ENCODE measurements around the gene PDE4DIP.
"Not testable (repeated sequence)": the region's sequence is repeated elsewhere in the genome, so short reads cannot be mapped to it uniquely, and the experiment has no call there.

PDE4DIP gene

DNA sequence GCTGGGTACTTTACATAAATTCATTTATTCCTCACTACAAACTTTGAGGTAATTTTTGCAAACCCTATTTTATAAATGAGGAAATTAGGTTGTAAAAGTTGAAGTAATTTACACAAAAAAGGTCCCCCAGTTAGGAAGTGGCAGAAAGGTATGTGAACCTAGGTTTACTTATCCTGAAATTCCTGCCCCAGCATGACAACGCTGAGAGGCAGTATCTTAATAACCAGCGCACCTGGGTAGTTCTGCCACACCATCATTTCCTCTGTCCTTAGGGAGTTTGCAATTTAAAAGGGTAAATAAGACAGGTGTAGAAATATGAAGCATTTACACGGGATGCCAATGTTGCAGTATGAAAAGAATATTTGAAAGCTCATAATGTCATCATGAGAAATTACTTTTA lies 79.6 kb downstream of the PDE4DIP start:
- DNase-seq: not testable (repeated sequence)

DNA sequence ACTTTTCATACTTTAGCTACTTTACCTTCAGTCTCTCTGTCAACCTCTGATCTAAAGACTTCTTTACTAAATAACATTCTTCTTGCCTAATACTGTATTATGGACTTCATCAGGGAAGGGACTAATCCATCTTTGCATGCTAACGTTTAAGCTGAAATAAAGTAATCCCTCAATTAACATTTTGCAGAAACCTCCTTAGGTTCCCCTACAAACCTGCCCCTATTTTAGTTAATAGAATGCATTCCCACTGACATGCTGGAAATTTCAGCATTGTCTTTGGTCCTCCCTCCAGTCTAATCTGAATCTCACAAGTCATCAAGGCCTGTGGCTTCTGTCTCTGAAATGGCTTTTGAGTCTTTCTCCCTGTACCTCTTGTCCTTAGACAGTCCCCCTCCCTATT lies 83.4 kb downstream of the PDE4DIP start:
- not testable (repeated sequence) for DNase-seq

DNA sequence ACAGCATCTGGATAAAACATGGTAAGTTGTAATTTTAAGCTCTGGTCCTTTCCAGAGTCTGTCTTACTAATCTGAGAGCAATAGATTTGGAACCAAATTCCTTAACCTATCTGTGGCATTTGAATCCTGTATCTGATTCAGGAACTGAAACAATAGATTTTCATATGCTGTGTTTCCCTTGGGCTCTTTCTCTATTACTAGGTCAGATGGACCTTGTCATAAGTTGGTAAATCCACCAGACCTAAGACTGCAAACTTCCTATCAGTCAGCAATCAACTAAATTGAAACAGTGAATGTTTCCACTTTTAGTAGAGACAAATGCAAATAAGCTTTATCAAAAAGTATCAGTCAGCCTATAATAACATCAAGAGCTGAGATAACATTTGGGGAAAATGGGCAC lies 85.0 kb downstream of the PDE4DIP start:
- DNase-seq: not testable (repeated sequence)

DNA sequence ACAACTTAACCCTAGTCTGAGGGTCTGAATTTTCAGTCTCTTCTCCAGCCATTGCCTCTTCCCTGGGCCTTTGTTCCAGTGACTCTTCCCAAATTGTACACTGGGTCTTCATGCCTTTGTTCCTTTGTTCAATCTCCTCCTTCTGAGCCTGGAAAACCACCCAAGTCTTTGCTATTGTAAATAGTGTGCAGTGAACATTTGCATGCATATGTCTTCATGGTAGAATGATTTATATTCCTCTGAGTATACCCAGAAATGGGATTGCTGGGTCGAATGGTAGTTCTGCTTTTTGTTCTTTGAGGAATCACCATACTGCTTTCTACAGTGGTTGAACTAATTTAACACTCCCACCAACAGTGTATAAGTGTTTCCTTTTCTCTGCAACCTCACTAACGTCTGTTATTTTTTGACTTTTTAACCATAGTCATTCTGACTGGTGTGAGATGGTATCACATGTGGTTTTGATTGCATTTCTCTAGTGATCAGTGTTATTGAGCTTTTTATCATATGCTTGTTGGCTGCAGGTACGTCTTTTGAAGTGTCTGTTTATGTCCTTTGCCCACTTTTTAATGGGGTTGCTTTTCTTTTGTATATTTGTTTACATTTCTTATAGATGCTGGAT lies 91.3 kb downstream of the PDE4DIP start:
- not testable (repeated sequence) for DNase-seq

DNA sequence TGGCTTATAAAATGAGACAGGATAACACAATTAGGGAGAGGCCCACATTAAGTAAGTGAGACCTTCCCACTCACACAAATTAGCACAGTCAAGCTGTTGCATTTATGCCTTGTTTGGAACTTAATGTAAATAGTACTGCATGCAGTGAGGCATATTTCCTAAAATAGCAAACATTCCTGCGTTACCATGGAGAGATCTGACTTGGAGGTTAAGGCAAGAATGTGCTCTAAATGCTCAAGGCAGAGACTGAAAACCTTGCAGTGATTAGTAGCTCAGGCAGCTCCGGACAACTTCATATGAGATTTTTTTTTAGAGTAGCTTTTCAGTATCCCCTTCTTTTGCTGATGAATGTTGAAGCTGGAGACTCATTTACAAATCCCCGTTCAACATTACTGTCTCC lies 98.7 kb downstream of the PDE4DIP start:
- not testable (repeated sequence) for DNase-seq

DNA sequence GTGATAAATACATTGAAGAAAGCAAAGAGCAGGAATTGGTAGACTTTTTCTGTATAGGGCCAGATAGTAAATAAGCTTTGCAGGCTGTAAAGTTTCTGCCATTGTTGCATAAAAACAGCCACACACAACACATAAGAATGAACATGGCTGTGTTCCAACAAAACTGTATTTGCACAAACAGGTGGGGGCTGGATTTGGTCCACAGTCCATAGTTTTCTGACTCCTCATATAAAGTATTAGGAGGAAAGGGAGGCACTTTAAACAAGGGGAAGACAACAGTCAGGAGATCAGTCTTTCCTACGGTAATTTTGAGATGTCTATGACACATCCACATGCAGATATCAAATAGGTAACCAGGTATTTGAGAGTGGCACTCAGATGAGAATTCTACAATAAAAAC lies 100.9 kb downstream of the PDE4DIP start:
- not testable (repeated sequence) for DNase-seq

DNA sequence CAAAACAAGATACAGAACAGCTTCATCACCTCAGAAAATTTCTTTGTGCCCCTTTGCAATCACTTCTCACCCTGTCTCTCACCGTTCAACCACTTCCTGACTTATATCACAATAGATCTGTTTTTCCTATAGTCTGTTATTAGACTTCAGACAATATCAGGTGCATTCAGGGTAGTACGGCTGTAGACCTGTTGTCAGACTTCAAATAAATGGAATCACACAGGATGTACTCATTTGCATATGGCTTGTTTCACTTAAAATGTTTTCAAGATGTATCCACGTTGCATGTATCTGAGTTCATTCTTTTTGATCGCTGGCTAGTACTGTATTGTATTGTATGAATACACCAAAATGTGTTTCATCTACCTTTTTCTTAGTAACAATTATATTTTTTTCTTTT lies 104.5 kb downstream of the PDE4DIP start:
- DNase-seq: not testable (repeated sequence)

DNA sequence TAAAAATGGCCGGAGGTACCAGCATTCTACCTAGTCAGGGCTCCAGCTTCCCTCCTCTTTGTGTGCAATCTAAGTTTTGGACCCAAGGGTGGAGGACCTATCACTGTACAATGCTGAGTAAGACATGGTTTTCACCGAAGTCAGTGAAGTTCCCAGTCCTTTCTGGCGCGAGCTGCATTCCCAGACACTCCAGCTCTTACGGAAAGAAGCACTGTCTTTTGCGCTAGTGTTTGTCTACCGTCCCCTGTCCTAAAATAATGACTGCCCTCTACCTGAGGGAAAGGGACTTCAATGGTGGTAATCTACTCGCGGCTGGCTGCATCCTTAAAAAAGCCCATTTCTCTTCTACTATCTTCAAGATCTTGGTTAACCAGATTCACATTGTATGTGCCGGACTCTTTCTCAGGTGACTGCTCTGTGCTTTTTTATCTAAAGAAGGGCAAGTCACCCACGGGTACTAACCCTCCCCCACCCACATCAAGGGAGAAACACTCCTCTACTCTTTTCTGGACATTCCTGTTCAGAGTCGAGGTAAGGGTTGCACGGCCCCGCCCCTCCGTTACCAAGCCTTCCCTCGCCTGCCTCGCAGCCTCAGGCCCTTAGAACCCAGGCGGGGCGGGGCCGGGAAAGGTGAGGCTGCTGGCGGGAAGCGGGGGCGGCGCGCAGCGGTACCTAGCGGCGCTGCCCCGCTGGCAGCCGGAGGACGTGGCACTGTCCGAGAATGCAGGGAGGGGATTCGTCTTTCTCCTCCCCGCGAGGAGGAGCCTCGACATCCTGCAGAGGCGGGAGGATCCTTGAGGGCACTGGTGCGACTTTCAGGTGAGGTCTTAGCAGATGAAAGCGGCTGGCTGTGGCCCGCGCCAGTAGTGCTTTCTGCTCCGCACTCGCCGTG lies 107.4 kb downstream of the PDE4DIP start:
- DNase-seq: not testable (repeated sequence)

DNA sequence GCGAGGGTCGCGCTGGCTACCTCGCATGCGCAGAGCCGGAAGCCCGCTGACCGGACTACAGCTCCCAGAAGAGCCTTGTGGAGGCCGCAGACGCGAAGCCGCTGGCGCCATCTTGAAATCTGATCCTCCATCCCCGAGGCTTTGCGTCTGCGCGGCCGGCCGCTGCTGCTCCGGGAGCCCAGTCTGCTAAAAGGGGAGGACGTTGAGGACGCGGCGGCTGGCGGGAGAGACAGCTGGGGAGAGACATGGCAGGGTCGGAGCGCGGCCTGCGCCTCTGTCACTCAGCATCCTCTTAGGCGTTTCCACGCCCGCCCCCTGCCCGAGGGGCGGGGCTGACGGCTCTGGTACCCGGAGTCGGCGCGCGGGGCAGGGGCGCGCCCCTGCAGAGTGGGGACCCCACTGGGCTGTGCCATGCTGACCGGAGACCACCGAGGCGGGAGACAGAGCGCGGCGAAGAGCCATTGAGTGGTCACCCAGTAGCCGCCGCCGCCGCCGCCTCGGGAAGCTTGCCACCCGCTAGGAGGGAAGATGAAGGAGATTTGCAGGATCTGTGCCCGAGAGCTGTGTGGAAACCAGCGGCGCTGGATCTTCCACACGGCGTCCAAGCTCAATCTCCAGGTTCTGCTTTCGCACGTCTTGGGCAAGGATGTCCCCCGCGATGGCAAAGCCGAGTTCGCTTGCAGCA lies 108.2 kb downstream of the PDE4DIP start:
- DNase-seq: not testable (repeated sequence)

DNA sequence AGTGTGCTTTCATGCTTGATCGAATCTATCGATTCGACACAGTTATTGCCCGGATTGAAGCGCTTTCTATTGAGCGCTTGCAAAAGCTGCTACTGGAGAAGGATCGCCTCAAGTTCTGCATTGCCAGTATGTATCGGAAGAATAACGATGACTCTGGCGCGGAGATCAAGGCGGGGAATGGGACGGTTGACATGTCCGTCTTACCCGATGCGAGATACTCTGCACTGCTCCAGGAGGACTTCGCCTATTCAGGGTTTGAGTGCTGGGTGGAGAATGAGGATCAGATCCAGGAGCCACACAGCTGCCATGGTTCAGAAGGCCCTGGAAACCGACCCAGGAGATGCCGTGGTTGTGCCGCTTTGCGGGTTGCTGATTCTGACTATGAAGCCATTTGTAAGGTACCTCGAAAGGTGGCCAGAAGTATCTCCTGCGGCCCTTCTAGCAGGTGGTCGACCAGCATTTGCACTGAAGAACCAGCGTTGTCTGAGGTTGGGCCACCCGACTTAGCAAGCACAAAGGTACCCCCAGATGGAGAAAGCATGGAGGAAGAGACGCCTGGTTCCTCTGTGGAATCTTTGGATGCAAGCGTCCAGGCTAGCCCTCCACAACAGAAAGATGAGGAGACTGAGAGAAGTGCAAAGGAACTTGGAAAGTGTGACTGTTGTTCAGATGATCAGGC lies 108.8 kb downstream of the PDE4DIP start:
- not testable (repeated sequence) for DNase-seq

DNA sequence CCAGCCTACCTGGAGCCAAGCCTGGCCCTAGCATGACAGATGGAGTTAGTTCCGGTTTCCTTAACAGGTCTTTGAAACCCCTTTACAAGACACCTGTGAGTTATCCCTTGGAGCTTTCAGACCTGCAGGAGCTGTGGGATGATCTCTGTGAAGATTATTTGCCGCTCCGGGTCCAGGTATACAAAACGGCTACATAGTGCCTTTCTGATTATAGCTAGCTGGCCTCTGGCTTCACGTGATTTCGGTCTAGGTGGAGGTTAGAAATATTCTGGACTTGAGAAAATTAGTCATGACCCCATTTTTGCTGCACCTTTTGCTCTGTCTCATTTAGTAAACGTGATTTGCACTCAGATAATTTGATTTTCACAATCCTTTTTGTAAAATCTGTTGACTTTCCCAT lies 109.5 kb downstream of the PDE4DIP start:
- not testable (repeated sequence) for DNase-seq

DNA sequence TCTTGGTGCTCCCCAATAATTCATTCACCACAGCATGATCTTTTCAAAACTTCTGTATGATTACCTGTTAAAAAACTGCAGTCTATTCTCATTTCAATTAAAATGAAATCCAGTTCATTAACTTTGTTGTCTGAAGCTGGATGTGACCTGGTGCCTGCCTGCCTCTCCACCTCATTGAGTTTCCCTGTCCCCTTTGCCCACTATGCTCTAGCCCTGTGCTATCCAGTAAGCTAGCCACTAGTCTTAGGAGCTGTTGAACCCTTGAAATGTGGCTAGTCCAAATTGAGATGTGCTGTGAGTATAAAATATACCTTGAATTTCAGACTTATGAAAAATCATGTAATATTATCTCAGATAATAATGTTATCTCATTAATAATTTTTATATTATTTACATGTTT lies 114.1 kb downstream of the PDE4DIP start:
- DNase-seq: not testable (repeated sequence)

DNA sequence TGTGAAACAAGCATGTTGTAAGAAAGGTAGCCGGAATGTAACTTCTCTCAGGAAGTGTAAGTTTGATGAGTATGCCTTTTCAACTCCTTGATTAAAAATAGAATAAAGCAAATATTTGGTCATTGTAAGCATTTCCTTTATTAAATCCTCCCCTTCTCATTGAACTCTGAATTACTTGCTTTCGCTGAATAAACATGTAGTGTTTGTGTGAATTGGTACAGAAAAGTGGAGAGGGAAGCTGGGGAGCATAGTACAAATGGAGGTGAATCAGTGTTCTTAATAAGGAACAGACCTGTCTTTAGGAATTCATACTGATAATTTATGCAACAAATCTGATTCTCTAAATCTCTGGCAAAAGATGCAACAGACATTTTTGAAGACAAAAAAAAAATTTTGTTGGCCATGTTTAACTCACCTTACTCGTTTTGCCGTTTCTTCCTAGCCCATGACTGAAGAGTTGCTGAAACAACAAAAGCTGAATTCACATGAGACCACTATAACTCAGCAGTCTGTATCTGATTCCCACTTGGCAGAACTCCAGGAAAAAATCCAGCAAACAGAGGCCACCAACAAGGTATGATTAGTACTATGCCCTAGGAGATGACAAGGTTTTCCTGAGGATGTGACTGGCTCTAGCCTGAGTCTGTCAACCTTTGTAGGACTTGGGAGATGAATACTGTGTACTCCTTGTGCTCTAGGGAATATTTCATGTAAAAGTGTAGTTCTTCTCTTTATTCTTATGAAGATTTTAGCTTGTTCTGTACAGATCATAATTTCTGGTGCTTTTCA lies 116.2 kb downstream of the PDE4DIP start:
- DNase-seq: not testable (repeated sequence)

DNA sequence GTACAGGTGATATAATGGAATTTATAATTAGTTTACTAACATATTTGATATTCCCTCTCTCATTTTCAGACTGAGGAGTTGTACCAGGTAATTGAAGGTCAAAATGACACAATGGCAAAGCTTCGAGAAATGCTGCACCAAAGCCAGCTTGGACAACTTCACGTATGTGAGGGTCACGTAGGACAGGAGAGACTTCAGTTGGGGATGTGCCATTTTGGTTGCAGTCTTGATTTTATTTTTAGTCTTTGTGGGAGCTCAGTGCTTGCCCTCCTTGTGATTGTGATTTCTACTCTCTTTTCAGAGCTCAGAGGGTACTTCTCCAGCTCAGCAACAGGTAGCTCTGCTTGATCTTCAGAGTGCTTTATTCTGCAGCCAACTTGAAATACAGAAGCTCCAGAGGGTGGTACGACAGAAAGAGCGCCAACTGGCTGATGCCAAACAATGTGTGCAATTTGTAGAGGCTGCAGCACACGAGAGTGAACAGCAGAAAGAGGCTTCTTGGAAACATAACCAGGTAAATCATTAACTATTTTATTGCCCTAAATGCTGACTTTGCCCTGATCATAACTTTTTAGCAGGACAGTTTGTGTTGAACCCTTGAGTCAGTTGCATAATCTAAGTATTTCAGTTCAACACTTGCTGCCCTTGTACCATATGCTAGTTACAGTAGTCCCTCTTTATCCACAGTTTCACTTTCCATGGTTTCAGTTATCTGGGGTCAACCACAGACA lies 118.1 kb downstream of the PDE4DIP start:
- DNase-seq: not testable (repeated sequence)

DNA sequence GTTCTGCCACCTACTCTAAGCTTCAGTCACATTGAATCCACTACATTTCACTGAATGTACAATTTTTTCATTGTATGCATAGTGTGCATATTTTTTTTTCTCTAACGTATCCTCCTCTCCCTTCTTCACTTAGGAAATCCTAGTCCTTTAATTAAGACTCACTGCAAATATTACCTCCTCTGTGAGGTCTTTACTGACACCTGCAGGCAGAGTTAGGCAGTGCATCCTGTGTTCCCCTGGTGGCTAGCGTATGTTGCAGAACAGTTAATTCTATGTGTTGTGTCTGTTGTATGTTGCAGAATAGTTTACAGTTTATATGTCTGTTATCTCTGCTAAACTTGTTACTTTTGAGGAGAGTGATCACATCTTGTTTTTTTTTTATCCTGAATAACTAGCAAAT lies 121.9 kb downstream of the PDE4DIP start:
- DNase-seq: not testable (repeated sequence)

DNA sequence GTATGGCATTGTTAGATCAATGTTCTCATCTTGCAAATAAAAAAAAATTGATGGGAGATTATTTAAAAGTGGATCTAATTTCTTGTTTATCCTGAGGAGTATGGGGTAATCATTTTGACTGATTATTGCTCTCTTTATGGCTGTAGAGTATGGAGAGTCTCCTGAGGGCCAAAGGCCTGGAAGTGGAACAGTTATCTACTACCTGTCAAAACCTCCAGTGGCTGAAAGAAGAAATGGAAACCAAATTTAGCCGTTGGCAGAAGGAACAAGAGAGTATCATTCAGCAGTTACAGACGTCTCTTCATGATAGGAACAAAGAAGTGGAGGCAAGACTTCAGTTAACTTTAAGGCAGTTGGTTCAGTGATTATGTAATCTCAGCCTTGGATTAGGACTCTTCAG lies 123.4 kb downstream of the PDE4DIP start:
- DNase-seq: not testable (repeated sequence)

DNA sequence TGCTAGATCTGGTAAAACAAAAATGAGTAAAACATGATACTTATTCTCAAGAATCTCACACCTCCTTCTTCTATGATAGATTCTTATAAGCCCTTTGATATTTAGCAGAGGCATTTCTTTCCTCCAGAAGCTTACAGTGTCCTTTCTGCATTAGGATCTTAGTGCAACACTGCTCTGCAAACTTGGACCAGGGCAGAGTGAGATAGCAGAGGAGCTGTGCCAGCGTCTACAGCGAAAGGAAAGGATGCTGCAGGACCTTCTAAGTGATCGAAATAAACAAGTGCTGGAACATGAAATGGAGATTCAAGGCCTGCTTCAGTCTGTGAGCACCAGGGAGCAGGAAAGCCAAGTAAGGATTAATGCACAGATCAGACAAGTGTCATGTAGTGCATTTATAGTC lies 124.5 kb downstream of the PDE4DIP start:
- not testable (repeated sequence) for DNase-seq

DNA sequence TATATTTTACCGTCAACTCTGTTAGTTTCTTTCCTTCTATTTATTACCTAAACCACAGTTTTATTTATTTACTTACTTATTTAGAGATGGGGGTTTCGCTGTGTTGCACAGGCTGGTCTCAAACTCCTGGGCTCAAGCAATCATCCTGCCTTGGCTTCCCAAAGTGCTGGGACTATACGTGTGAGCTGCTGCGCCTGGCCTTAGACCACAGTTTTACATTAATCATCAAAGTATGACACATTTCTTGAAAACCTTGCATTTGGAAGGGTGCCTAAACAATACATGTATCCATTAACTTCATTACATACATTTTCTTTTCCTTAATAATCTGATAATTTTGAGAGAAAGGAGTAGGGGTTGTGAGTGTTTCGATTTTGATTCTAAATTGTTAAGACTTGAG lies 124.9 kb downstream of the PDE4DIP start:
- DNase-seq: not testable (repeated sequence)

DNA sequence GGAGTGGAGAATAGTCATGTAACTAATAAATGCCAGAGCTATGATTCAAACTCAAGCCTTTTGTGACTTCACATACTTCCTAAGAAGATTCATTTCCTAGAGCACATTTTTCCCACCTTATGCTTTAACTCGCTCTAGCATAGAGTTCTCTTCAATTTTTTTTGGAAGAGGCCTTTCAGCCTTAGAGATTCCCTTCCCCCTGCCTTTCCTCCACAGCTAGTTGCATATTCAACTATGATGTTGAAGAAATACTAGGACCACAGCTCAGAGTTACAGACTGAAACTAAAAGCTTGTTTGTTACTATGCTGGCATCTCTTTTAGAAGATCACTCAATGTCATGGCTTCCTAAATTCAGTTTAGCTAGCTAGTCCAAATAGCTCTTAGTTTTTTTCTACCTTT lies 131.2 kb downstream of the PDE4DIP start:
- DNase-seq: not testable (repeated sequence)

DNA sequence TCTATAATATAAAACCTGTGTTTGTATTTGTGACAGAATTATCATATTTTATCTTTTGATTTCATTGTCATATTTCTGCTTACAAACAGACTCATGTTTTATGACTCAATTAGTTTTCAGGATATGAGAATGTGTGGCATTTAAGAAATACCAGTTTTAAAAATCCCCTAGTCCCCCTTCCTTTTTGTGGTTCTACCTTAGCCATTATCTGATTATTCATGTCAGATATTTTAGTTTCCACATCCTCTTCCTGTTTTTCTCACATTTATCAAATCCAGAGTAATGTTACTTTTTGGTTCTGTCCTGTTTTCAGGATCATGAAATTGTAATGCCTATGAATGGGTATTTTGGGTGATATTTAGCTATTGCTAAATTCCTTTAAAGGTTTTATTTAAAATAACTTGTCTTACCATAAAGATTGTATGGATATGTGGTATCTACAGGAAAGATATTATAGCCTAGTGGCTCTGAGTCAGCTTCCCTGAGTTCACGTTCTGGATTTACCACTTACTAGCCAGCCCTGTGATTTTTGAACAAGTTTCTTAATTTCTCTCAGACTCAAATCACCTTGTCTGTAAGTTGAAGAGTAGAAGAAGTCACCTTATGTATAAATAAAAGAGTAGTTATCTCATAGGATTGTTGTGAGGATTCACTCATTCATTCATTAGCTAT lies 131.8 kb downstream of the PDE4DIP start:
- DNase-seq: not testable (repeated sequence)

DNA sequence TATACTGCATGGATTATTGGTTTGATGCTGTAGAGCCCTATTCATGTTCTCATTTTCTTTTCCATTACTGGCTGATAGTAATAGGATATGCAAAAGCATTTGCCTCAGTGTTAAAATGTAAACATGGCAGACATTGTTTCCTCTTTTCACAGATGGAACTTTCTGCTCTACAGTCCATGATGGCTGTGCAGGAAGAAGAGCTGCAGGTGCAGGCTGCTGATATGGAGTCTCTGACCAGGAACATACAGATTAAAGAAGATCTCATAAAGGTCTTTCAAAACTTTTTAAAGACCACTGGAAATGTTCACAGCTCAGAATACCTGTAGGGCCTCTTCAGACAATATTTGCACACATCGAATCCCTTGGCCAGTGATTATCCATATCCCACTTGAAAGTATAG lies 133.6 kb downstream of the PDE4DIP start:
- DNase-seq: not testable (repeated sequence)
